GM13976 (cell line): Measurements from ENCODE around the gene HLCS.

Experiments used
- DNase-seq: peaks from one replicate; pipeline ENCODE4 v3.0.0; 2012; ENCODE audit warnings: low spot score
- CTCF ChIP-seq: IDR thresholded peaks from 2 replicates; pipeline ENCODE4 v1.5.1; 2012; ENCODE audit warnings: borderline replicate concordance, mild to moderate bottlenecking; ENCODE audit not compliant: insufficient read depth; ENCODE audit errors: extremely low read depth, missing control alignments, control extremely low read depth
- in situ Hi-C: fragments of 300-500 bp; cut with MboI; formaldehyde crosslinking; loops from one replicate; pipeline ENCODE4 v1.12.0; 2022; ENCODE audit warnings: low sequenced_read_pairs, mixed read lengths, inconsistent platforms; ENCODE audit not compliant: unreplicated experiment

Gene HLCS

GRCh38 chr21:36751383-36751782 is 215.1 kb downstream of the HLCS start:
- in situ Hi-C loops, result no loop called here
- no peak for TF ChIP-seq CTCF
- no peak for DNase-seq

- no peak for DNase-seq
- in situ Hi-C loops, result no loop called here
- no peak for TF ChIP-seq CTCF
Observed at GRCh38 chr21:36750576-36750959, 215.9 kb downstream of the HLCS start.

GRCh38 chr21:36749935-36750575 is 216.4 kb downstream of the HLCS start:
- TF ChIP-seq CTCF, result no peak
- in situ Hi-C loops, result no loop called here
- DNase-seq, result no peak

- peak; percentile 19 for TF ChIP-seq CTCF
- DNase-seq, result peak; percentile 80
- in situ Hi-C loops, result no loop called here
Observed at GRCh38 chr21:36747815-36748383, 218.6 kb downstream of the HLCS start.

GRCh38 chr21:36747041-36747814 is 219.2 kb downstream of the HLCS start:
- TF ChIP-seq CTCF, result no peak
- DNase-seq, result no peak
- in situ Hi-C loops, result no loop called here

GRCh38 chr21:36745459-36745858 is 221.0 kb downstream of the HLCS start:
- in situ Hi-C loops, result no loop called here
- TF ChIP-seq CTCF, result no peak
- no peak for DNase-seq
